Thyroid gland (tissue), 4 donors: ENCODE measurements around the gene GZMA. TPM values are rescaled to one million over a fixed set of nuclear protein-coding genes. Genes with fewer than 3 reads are reported as not detected.
"Not testable (repeated sequence)": the region's sequence is repeated elsewhere in the genome, so short reads cannot be mapped to it uniquely, and the experiment has no call there.

Experiments
- DNase-seq, 2 donors: peaks; one replicate each; pipeline ENCODE4 v3.0.0-alpha.2; 2019
- H3K27ac ChIP-seq, 3 donors: fragments of 200-600 bp; sonication (generic); 1 replicate in 2 of 3; 2 replicates in 1 of 3; pipeline ENCODE4 v1.5.1; 2016 to 2019; ENCODE audit warnings: mild to moderate bottlenecking in 1 of 3, moderate library complexity in 1 of 3
- H3K27me3 ChIP-seq: fragments of 200-600 bp; sonication (generic); one replicate; pipeline ENCODE4 v1.5.1; 2019
- H3K36me3 ChIP-seq, 2 donors: fragments of 200-600 bp; sonication (generic); one replicate each; pipeline ENCODE4 v1.5.1; 2016 to 2019
- H3K4me1 ChIP-seq, 2 donors: fragments of 200-600 bp; sonication (generic); one replicate each; pipeline ENCODE4 v1.5.1; 2017 to 2019
- H3K4me3 ChIP-seq, 3 donors: fragments of 200-600 bp; sonication (generic); replicated peaks in 1 of 3; 1 replicate in 2 of 3; 2 replicates in 1 of 3; pipeline ENCODE4 v1.5.1; 2016; ENCODE audit warnings: mild to moderate bottlenecking in 1 of 3
- H3K9me3 ChIP-seq: fragments of 200-600 bp; sonication (generic); one replicate; pipeline ENCODE4 v1.5.1; 2017
- CTCF ChIP-seq, 6 experiments: fragments of 200-600 bp in 3 of 6; fragments of 450-650 bp in 3 of 6; sonication (generic) in 3 of 6; IDR thresholded peaks; one replicate each; pipeline ENCODE4 v1.5.1; 2016 to 2019; ENCODE audit warnings: antibody characterized with exemption in 6 of 6, mild to moderate bottlenecking in 2 of 6, inconsistent platforms in 1 of 6, moderate library complexity in 1 of 6
- POLR2A ChIP-seq, 2 donors: fragments of 450-650 bp; IDR thresholded peaks; one replicate each; pipeline ENCODE4 v1.6.1; 2017; ENCODE audit warnings: antibody characterized with exemption in 2 of 2, mild to moderate bottlenecking in 2 of 2, moderate library complexity in 1 of 2
- WGBS, 2 donors: methylation state at CpG; one replicate each; pipeline ENCODE4 v1.1.5; 2017; 5-methylcytosine and 5-hydroxymethylcytosine counted together
- intact Hi-C: fragments of 100-400 bp; cut with DNase I; formaldehyde crosslinking; loops from one replicate; pipeline ENCODE4 v1.15.1; 2023
- total RNA-seq, 4 donors: library from RNA; depleted of rRNA; stranded (reverse); fragments of >200 nt; gene quantifications; one replicate each; pipeline ENCODE4 v1.2.3, GENCODE V29; 2016

GZMA gene
- total RNA-seq, 4 donors from 2014 or later = 1.9 TPM; not detected in 3

DNA sequence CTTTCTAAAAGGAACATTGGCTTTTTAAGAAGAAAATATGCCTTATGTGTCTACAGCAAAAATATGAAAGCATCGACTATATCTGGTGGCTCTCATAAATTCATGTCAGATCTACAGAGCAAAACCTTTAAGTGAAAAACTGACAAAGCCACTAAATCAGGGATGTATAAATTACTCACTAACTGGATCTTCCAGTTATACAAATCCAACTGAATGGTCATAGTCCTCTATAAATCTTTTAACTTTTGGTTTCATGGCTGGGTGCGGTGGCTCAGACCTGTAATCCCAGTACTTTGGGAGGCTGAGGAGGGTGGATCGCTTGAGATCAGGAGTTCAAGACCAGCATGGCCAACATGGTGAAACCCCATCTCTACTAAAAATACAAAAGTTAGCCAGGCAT lies 29.2 kb upstream of the GZMA start:
- WGBS, 2 donors = 92 to 95% methylated on average over 3 of the region's 3 CpGs
- TF ChIP-seq CTCF (IDR thresholded peaks at IDR 0.05) (no peak), POLR2A (IDR thresholded peaks at IDR 0.05) (no peak)
- intact Hi-C loops = no loop called here

GRCh38 chr5:55081541-55081940 lies 20.9 kb upstream of the GZMA start:
- Histone ChIP-seq H3K4me1 (no peaks in the 10 kb centered on the region), H3K27ac (no peak overlapping the region), H3K4me3 (no peak overlapping the region), H3K36me3 (no peaks in the 10 kb centered on the region), H3K9me3 (no peaks in the 10 kb centered on the region), H3K27me3 (no peaks in the 10 kb centered on the region)
- intact Hi-C loops = no loop called here
- TF ChIP-seq CTCF (IDR thresholded peaks at IDR 0.05) (no peak), POLR2A (IDR thresholded peaks at IDR 0.05) (no peak)
- DNase-seq = no peak

More for the DNA sequence above, 29.2 kb upstream of the GZMA start:
- Histone ChIP-seq H3K27ac (no peak overlapping the region), H3K4me1 (no peaks in the 10 kb centered on the region), H3K4me3 (no peak overlapping the region), H3K27me3 (no peaks in the 10 kb centered on the region), H3K36me3 (no peaks in the 10 kb centered on the region), H3K9me3 (no peaks in the 10 kb centered on the region)
- no peak for DNase-seq

GRCh38 chr5:55089301-55089700 lies 13.1 kb upstream of the GZMA start:
- H3K4me3 ChIP-seq, H3K9me3 ChIP-seq, H3K27ac ChIP-seq, H3K36me3 ChIP-seq, H3K27me3 ChIP-seq, DNase-seq, intact Hi-C loops, H3K4me1 ChIP-seq: not testable (repeated sequence)
- WGBS, 2 donors = 83 to 88% methylated on average over 2 of the region's 2 CpGs

DNA sequence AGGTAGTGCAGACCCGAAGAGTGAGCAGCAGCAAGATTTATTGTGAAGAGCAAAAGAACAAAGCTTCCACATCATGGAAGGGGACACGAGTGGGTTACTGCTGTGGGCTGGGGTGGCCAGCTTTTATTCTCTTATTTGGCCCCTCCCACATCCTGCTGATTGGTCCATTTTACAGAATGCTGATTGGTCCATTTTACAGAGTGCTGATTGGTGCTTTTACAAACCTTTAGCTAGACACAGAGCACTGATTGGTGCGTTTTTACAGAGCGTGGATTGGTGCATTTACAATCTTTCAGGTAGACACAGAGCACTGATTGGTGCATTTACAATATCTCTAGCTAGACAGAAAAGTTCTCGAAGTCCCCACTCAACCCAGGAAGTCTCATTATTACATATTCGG lies 11.4 kb upstream of the GZMA start:
- H3K36me3 ChIP-seq, H3K9me3 ChIP-seq, DNase-seq, intact Hi-C loops, H3K27ac ChIP-seq, H3K27me3 ChIP-seq, H3K4me3 ChIP-seq, H3K4me1 ChIP-seq: not testable (repeated sequence)
- WGBS, 2 donors = 81 to 95% methylated on average over 6 of the region's 6 CpGs

- intact Hi-C loops = no loop called here
- Histone ChIP-seq H3K9me3 (no peaks in the 10 kb centered on the region), H3K4me3 (no peak overlapping the region), H3K36me3 (no peaks in the 10 kb centered on the region), H3K27ac (no peak overlapping the region), H3K4me1 (no peaks in the 10 kb centered on the region), H3K27me3 (no peaks in the 10 kb centered on the region)
- 62 to 74% methylated on average over 3 of the region's 3 CpGs for WGBS, 2 donors
- no peak for DNase-seq
- TF ChIP-seq CTCF (IDR thresholded peaks at IDR 0.05) = no peak
These were observed 6.3 kb upstream of the GZMA start for GRCh38 chr5:55096182-55096581.

DNA sequence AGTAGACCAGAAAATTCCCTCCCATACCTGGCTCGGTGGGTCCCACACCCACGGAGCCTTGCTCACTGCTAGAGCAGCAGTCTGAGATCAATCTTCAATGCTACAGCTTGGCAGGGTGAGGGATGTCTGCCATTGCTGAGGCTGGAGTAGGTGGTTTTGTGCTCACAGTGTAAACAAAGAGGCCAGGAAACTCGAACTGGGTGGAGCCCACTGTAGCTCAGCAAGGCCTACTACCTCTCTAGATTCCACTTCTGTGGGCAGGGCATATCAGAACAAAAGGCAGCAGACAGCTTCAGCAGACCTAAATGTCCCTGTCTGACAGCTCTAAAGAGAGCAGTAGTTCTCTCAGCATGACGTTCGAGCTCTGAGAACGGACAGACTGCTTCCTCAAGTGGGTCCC lies 5.6 kb upstream of the GZMA start:
- no peak for TF ChIP-seq CTCF (IDR thresholded peaks at IDR 0.05)
- no peak for TF ChIP-seq POLR2A (IDR thresholded peaks at IDR 0.05)
- intact Hi-C loops = no loop called here
- Histone ChIP-seq H3K4me3 (no peak overlapping the region), H3K4me1 (no peaks in the 10 kb centered on the region), H3K27ac (no peak overlapping the region), H3K36me3 (no peaks in the 10 kb centered on the region), H3K27me3 (no peaks in the 10 kb centered on the region), H3K9me3 (no peaks in the 10 kb centered on the region)
- WGBS, 2 donors = 37 to 44% methylated on average over 5 to 6 of the region's 6 CpGs
- peak in 1 of 2 donors; percentile 1 for DNase-seq

DNA sequence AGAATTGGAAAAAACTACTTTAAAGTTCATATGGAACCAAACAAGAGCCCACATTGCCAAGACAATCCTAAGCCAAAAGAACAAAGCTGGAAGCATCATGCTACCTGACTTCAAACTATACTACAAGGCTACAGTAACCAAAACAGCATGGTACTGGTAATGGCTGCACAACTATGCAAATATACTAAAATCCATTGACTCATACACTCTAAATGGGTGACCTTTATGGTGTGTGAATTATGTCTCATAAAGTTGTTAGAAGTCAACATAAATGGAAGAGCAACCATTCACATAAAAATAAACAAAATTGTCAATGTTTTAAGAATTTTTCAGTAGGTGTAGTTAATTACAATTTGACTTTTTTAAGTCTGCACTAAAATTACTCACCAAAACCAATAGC lies 1.3 kb upstream of the GZMA start:
- intact Hi-C loops, H3K4me3 ChIP-seq, H3K36me3 ChIP-seq, H3K27ac ChIP-seq, H3K27me3 ChIP-seq, H3K4me1 ChIP-seq, H3K9me3 ChIP-seq, DNase-seq: not testable (repeated sequence)
